ENCODE results near the gene CLCF1. TPM values are rescaled to one million over a fixed set of nuclear protein-coding genes. Genes with fewer than 3 reads are reported as not detected.
"Not testable (repeated sequence)": the region's sequence is repeated elsewhere in the genome, so short reads cannot be mapped to it uniquely, and the experiment has no call there.

The CLCF1 gene
- total and polyA plus RNA-seq, 8 donors = 7.3 to 15.3 (median 11.9) TPM

- Histone ChIP-seq H3K4me1 (peaks cover under 1 to 80% of the 10 kb centered on the region in 2 donors), H3K36me3 (no peaks in the 10 kb centered on the region), H3K27me3 (peaks cover 0 to 18% of the 10 kb centered on the region in 2 donors), H3K9me3 (no peaks in the 10 kb centered on the region), H3K4me3 (peak overlapping the region in 1 of 2 donors; percentile 51), H3K27ac (peak overlapping the region in 1 of 2 donors; percentile 43)
- ATAC-seq (no peak), DNase-seq (no peak)
- no peak for TF ChIP-seq CTCF (IDR thresholded peaks at IDR 0.05)
- intact Hi-C loops (cut with DNase I) = no loop called here
Measured at GRCh38 chr11:67405688-67406339, 32.4 kb upstream of the CLCF1 start.

GRCh38 chr11:67405196-67405567 lies 31.8 kb upstream of the CLCF1 start:
- Histone ChIP-seq H3K9me3 (no peaks in the 10 kb centered on the region), H3K27ac (peak overlapping the region in 1 of 2 donors; percentile 43), H3K4me1 (peaks cover 7 to 84% of the 10 kb centered on the region in 2 donors), H3K4me3 (peak overlapping the region in 1 of 2 donors; percentile 51), H3K36me3 (peaks cover 0 to 4% of the 10 kb centered on the region in 2 donors), H3K27me3 (peaks cover 0 to 11% of the 10 kb centered on the region in 2 donors)
- no peak for TF ChIP-seq CTCF (IDR thresholded peaks at IDR 0.05)
- DNase-seq = no peak
- intact Hi-C loops (cut with DNase I) = no loop called here
- ATAC-seq = no peak

- peak overlapping the region in 1 of 2 donors; percentile 51 for H3K4me3 ChIP-seq
- H3K4me1 ChIP-seq = peaks cover 11 to 84% of the 10 kb centered on the region in 2 donors
- H3K36me3 ChIP-seq = peaks cover 0 to 9% of the 10 kb centered on the region in 2 donors
- DNase-seq (no peak), ATAC-seq (no peak)
- no peaks in the 10 kb centered on the region for H3K9me3 ChIP-seq
- TF ChIP-seq CTCF (IDR thresholded peaks at IDR 0.05) = no peak
- peak overlapping the region in 1 of 2 donors; percentile 96 for H3K27ac ChIP-seq
- H3K27me3 ChIP-seq = peaks cover 0 to 7% of the 10 kb centered on the region in 2 donors
- intact Hi-C loops (cut with DNase I) = no loop called here
Measured at GRCh38 chr11:67404515-67405195, 31.3 kb upstream of the CLCF1 start.

- peak overlapping the region in 1 of 2 donors; percentile 51 for H3K4me3 ChIP-seq
- peak overlapping the region; percentile 44 to 96 for H3K27ac ChIP-seq
- intact Hi-C loops (cut with DNase I) = not testable (repeated sequence)
Measured at GRCh38 chr11:67403085-67403484, 29.7 kb upstream of the CLCF1 start.

GRCh38 chr11:67402192-67402839 lies 28.9 kb upstream of the CLCF1 start:
- H3K27me3 ChIP-seq; DNase-seq; intact Hi-C loops (cut with DNase I); ATAC-seq; H3K9me3 ChIP-seq: not testable (repeated sequence)
- H3K36me3 ChIP-seq = peaks cover 0 to 32% of the 10 kb centered on the region in 2 donors
- peak overlapping the region in 1 of 2 donors; percentile 98 for H3K4me3 ChIP-seq
- H3K27ac ChIP-seq = peak overlapping the region; percentile 89 to 96
- peaks cover 16 to 84% of the 10 kb centered on the region in 2 donors for H3K4me1 ChIP-seq

More at GRCh38 chr11:67403085-67403484, 29.7 kb upstream of the CLCF1 start:
- DNase-seq, ATAC-seq, H3K27me3 ChIP-seq, H3K9me3 ChIP-seq: not testable (repeated sequence)
- peaks cover 16 to 84% of the 10 kb centered on the region in 2 donors for H3K4me1 ChIP-seq
- H3K36me3 ChIP-seq = peaks cover 0 to 25% of the 10 kb centered on the region in 2 donors
